Endothelial cell of hepatic sinusoid (primary cell): Measurements from ENCODE around the gene NSDHL.
"Not testable (repeated sequence)": the region's sequence is repeated elsewhere in the genome, so short reads cannot be mapped to it uniquely, and the experiment has no call there.

Experiments
- in situ Hi-C: cut with HindIII; loops from 2 replicates; pipeline ENCODE4 v1.10.0; 2017; ENCODE audit warnings: low sequenced_read_pairs

The NSDHL gene

DNA sequence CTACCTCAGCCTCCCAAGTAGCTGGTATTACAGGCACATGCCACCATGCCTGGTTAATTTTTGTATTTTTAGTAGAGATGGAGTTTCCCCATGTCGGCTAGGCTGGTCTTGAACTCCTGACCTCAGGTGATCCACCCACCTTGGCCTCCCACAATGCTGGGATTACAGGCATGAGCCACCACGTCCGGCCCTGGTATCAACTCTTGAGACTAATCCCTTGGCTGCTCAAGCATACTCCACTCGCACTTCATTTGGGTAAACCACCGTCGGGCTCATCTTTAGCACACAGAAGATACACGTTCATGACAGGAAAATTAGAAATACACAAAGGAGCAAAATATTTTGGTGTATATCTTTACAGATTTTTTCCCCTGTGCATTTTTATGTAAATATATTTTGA, 79.2 kb downstream of the NSDHL start:
- in situ Hi-C loops = not testable (repeated sequence)

DNA sequence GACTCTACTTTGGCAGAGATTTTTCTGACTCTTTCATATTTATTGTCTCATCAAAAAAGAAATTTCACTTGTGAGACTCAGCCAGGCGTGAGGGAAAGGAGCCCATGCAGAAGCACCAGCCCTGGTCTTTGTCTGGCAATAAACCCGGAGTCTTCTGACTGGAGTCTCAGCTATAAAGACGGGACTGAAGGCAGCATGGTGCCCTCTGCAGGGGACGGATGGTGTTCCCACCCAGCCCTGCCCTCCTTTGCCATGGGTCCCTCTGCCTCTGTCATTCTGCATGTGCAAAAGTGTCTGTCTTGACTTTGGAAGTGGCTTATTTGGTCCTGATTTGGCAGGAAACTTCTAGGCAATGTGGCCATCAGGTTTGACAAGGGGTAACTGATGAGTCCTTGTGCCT, 81.2 kb downstream of the NSDHL start:
- in situ Hi-C loops = no loop called here

DNA sequence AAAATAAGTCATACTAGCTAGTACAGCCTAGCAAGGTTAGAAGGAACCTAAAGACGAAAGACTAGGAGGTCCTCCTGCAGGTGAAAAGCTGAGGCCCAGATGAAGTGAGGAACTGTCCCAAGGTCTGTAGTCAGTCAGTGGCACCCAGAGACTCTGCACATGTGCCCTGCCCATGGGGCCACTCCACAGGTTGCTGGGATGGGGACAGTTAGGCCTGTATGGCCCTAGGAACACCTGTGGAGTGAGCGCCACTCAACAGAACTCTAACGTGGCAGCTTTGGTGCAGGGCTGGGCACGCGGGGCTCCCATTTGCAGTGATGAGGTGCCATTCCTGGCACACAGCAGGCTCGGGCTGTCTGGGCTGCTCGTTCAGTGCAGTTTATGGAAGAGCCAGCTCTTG, 81.8 kb downstream of the NSDHL start:
- in situ Hi-C loops = no loop called here

DNA sequence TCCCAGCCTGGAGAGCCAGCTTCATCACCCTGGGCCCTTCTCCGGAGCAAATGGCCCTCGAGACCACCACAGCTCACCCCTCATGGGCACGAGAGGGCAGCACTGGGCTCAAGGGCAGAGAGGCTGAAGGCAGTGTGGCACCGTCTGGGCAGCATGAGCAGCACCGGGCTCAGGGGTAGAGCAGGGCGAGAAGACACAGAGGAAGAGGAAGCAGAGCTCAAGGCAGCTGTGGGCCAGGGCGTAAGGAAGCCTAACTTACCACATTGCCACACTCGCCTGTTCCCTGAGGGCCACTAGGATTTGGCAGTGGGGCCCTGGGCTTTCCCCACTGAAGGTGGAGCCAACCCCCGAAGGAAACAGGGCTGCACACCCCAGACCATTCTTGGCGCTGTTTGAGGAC, 82.5 kb downstream of the NSDHL start:
- in situ Hi-C loops = no loop called here

DNA sequence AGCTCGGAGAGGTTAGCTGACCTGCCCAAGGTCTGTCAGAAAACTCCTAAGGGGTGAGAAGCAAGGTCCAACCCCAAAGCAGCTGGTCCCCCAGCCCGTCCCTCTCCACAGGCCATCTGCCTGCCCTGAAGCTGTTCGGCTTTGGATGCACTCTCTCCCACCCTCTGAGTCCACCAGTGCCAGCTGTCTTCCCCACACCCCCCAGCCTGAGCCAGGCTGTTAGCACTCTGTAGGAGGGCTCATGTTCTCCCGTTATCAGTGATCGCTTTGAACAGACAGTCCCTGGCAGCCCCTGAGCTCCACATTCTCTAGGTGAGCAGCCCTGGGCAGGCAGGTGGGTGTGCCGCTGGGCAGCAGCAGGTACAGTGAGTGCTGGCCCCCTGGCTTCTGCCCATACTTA, 83.0 kb downstream of the NSDHL start:
- in situ Hi-C loops = no loop called here

DNA sequence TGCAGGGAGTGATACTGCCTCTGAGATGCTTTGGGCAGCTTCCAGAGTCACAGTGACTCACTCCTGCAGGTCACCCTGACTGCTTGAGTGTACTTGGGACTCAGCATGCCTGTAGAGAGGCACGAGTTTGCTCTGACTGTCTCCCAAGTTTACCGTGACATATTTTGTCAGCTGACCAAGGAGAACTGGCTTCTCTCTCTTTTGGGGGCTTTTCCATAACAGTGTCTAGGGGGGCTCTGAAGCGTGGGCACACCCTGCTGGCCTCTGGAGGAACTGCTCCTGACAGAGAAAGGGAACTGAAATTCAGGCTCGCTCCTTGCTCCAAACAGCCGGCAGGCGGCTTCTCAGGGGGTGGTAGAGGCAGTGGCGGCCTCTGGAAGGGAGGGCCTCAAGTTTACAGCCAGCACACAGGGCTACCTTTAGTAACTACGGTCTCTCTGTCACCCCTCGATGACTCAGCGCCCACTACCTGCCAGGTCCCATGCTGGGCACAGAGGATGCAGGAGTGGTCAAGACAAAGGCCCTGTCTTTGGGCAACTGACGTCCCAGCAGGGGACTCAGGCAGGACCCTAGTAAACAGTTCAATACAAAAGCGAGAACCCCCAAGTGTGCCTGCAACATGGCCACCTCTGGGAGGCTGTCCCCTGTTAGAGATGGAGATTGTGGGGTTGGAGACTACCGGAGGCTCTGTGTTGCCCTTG, 84.8 kb downstream of the NSDHL start:
- in situ Hi-C loops = no loop called here

DNA sequence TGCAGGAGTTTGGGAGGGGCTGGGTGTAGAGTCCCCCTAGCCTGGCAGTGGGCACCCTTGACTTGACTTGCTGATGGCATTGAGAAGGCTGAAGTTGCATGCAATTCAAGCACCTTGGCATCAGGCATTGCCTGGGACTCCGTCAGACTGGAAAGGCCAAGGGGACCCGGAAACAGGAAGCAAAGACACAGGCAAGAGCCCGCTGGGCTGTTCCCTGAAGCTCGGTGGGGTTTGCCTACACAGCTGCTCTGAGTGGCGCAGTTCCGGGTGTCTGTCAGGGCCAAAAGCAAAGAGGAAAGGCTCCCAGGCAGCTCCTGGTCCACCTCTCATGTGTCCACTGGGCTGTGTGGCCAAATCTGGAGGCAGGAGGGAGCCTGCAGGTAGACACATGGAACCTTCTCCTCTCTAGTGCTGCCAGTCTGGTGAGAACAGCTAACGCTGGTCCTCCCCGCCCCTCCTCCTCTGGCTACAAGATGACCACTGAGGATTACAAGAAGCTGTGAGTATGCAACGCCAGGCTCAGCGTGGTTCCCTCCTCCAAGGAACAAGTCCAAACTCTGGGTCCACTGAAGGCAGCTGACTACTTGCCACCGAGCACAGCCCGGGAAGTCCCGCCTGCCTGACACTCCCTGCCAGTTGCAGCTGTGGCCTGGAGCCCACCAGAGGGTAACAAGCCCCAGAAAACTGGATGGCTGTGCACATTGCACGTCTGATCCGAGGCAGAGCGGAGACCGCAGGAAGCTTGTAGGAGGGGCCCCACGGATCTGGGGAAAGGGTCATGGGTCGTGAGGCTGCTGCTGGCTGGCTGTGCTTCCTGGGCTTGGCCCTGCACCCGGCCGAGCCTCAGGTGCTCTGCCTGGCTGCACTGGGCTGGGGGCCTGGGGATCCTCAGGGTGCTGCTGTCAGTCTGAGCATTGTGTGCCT, 87.1 kb downstream of the NSDHL start:
- in situ Hi-C loops = no loop called here

DNA sequence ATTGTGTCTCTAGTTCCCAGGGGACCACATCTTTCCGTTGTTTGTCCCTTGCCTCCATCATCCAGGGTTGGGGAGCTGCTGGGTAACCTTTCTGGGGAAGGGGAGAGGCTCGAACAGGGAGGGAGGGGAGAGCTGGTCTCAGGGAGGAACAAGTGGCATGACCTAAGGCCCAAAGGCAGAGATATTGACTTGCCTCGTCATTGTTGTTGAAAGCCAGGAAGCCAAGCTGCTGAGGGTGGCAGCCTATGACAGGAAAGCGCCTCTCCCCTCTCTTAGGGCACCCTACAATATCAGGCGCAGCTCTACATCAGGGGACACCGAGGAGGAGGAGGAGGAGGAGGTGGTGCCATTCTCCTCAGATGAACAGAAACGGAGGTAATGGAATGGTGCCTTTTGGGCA, 87.8 kb downstream of the NSDHL start:
- in situ Hi-C loops = no loop called here
